Endothelial cell of umbilical vein (primary cell): ENCODE measurements around the gene ZNF581. TPM values are rescaled to one million over a fixed set of nuclear protein-coding genes. Genes with fewer than 3 reads are reported as not detected.
A peak's percentile ranks its signal among the peaks of the same experiment; 100 is the strongest.

Experiments
- BruUV-seq: library from RNA; stranded (reverse); fragments of 400-500 nt; replicated peaks from 2 replicates; lab custom pipeline; 2021; lab: Mats Ljungman, UMichigan
- CTCF ChIA-PET: fragments of 300-600, 350-600 bp; sonication (Branson Sonifier 250); formaldehyde crosslinking; loops from one replicate; lab custom pipeline; 2021; ENCODE audit warnings: antibody characterized with exemption, inconsistent platforms; lab: Charles Lee
- POLR2A ChIA-PET: fragments of 300-600, 350-600 bp; sonication (Branson Sonifier 250); formaldehyde crosslinking; loops from one replicate; lab custom pipeline; 2021; ENCODE audit warnings: antibody characterized with exemption, inconsistent platforms; lab: Charles Lee
- DNase-seq: peaks from one replicate; pipeline ENCODE4 v3.0.0-alpha.2; 2011; ENCODE audit warnings: low read depth, low spot score
- FAIRE-seq: peaks from 2 replicates; lab custom pipeline; 2011; peaks lifted over from hg19 to GRCh38; lab: Jason Lieb, UNC
- H2AFZ ChIP-seq: 2 replicates; pipeline ENCODE4 v1.6.0; 2012; ENCODE audit warnings: low read depth, low read length, control low read depth, inconsistent platforms
- H3K27ac ChIP-seq: 2 replicates; pipeline ENCODE4 v1.5.1; 2011; ENCODE audit warnings: low read depth, mild to moderate bottlenecking, control low read depth, low read length, moderate library complexity; ENCODE audit not compliant: insufficient read depth
- H3K27me3 ChIP-seq, 2 experiments: 2 replicates each; pipeline versions ENCODE4 v1.6.0 to v1.6.1; 2011; ENCODE audit warnings: low read length in 2 of 2, mixed read lengths in 1 of 2; ENCODE audit not compliant: control insufficient read depth in 2 of 2, insufficient read depth in 2 of 2
- H3K36me3 ChIP-seq, 2 experiments: 2 replicates in 1 of 2; 3 replicates in 1 of 2; pipeline ENCODE4 v1.5.1; 2011; ENCODE audit warnings: low read length in 2 of 2, mild to moderate bottlenecking in 1 of 2, moderate library complexity in 1 of 2; ENCODE audit not compliant: control insufficient read depth in 2 of 2, insufficient read depth in 2 of 2; ENCODE audit errors: extremely low read depth in 1 of 2
- H3K4me1 ChIP-seq: 3 replicates; pipeline ENCODE4 v1.5.1; 2011; ENCODE audit warnings: mild to moderate bottlenecking, low read length; ENCODE audit not compliant: control insufficient read depth, insufficient read depth; ENCODE audit errors: extremely low read depth
- H3K4me2 ChIP-seq: 2 replicates; pipeline ENCODE4 v1.6.1; 2011; ENCODE audit warnings: low read length, control low read depth, mixed read lengths; ENCODE audit not compliant: insufficient read depth
- H3K4me3 ChIP-seq, 3 experiments: fragments of 200-600 bp in 1 of 3; sonication (generic), shearing (Covaris generic) in 1 of 3; replicated peaks in 1 of 3; 2 replicates each; pipeline ENCODE4 v1.5.1; 2011 to 2016; ENCODE audit warnings: control low read depth in 3 of 3, low read length in 3 of 3, mild to moderate bottlenecking in 2 of 3, inconsistent platforms in 1 of 3, low read depth in 1 of 3, moderate library complexity in 1 of 3; ENCODE audit not compliant: insufficient read depth in 1 of 3
- H3K79me2 ChIP-seq: 2 replicates; pipeline ENCODE4 v1.6.0; 2012; ENCODE audit warnings: low read length, inconsistent platforms; ENCODE audit not compliant: control insufficient read depth, insufficient read depth
- H3K9ac ChIP-seq: replicated peaks from 2 replicates; pipeline ENCODE3; 2011; ENCODE audit warnings: low read length, control low read depth; ENCODE audit not compliant: insufficient read depth; ENCODE audit errors: extremely low read depth
- H3K9me1 ChIP-seq: replicated peaks from 3 replicates; pipeline ENCODE4 v1.6.0; 2011; ENCODE audit warnings: mild to moderate bottlenecking, low read length; ENCODE audit not compliant: control insufficient read depth, insufficient read depth; ENCODE audit errors: extremely low read depth
- H3K9me3 ChIP-seq: replicated peaks from 2 replicates; pipeline ENCODE4 v1.5.1; 2012; ENCODE audit warnings: low read length, inconsistent platforms; ENCODE audit not compliant: control insufficient read depth, insufficient read depth
- H4K20me1 ChIP-seq: replicated peaks from 2 replicates; pipeline ENCODE3; 2011; ENCODE audit warnings: mild to moderate bottlenecking, low read length; ENCODE audit not compliant: control insufficient read depth, insufficient read depth; ENCODE audit errors: extremely low read depth
- CTCF ChIP-seq, 2 donors: IDR thresholded peaks; 1 replicate in 1 of 2; 2 replicates in 1 of 2; pipeline ENCODE4 v1.5.1; 2011; ENCODE audit warnings: low read length in 2 of 2, mild to moderate bottlenecking in 2 of 2, moderate library complexity in 2 of 2, control low read depth in 1 of 2, inconsistent platforms in 1 of 2, low read depth in 1 of 2; ENCODE audit not compliant: insufficient read depth in 1 of 2; ENCODE audit errors: extremely low read depth in 1 of 2
- EZH2 ChIP-seq: IDR thresholded peaks from 2 replicates; pipeline ENCODE4 v1.6.1; 2012; ENCODE audit warnings: borderline replicate concordance, low read depth, mild to moderate bottlenecking, moderate library complexity, low read length, inconsistent platforms; ENCODE audit not compliant: severe bottlenecking
- FOS ChIP-seq: IDR thresholded peaks from 2 replicates; pipeline ENCODE4 v1.6.1; 2011; ENCODE audit warnings: mild to moderate bottlenecking, low read length, moderate library complexity, borderline replicate concordance; ENCODE audit not compliant: insufficient read depth
- GATA2 ChIP-seq: IDR thresholded peaks from 2 replicates; pipeline ENCODE4 v1.7.0; 2011; ENCODE audit warnings: low read depth, mild to moderate bottlenecking, moderate library complexity, mixed read lengths, low read length; ENCODE audit not compliant: insufficient read length, insufficient read depth
- JUN ChIP-seq: IDR thresholded peaks from 2 replicates; pipeline ENCODE4 v1.6.1; 2011; ENCODE audit warnings: borderline replicate concordance, low read depth; ENCODE audit not compliant: insufficient read length, insufficient read depth
- MAX ChIP-seq: IDR thresholded peaks from 2 replicates; pipeline ENCODE4 v1.6.1; 2011; ENCODE audit not compliant: insufficient read depth, insufficient read length
- MYC ChIP-seq: IDR thresholded peaks from one replicate; pipeline ENCODE4 v1.6.1; 2011; ENCODE audit warnings: mild to moderate bottlenecking, low read depth, low read length
- POLR2A ChIP-seq: IDR thresholded peaks from 2 replicates; pipeline ENCODE4 v1.6.1; 2012; ENCODE audit warnings: low read depth, mild to moderate bottlenecking, control low read depth, low read length
- POLR2AphosphoS5 ChIP-seq: IDR thresholded peaks from 2 replicates; pipeline ENCODE4 v1.6.1; 2012; ENCODE audit warnings: low read depth, mild to moderate bottlenecking, control low read depth, low read length, moderate library complexity; ENCODE audit not compliant: insufficient read depth
- dilution Hi-C: fragments of 300-500 bp; cut with MboI; formaldehyde crosslinking; loops from one replicate; pipeline ENCODE4 v1.15.0; 2019; ENCODE audit warnings: low sequenced_read_pairs; ENCODE audit not compliant: extremely low pct_ligation_motif_present
- intact Hi-C: fragments of 100-400 bp; cut with micrococcal nuclease; formaldehyde crosslinking; loops from one replicate; pipeline ENCODE4 v1.10.0; 2022
- polyA plus RNA-seq, 4 experiments: library from polyadenylated mRNA; depleted of rRNA in 3 of 4; stranded (reverse) in 3 of 4; unstranded in 1 of 4; fragments of >200 nt; gene quantifications; 2 replicates each; pipeline versions ENCODE4 v1.2.1 to v1.2.3, GENCODE V29; 2011 to 2012; ENCODE audit warnings: missing spikeins in 1 of 4
- total RNA-seq: library from RNA; stranded (reverse); gene quantifications from 2 replicates; pipeline ENCODE4 v1.2.3, GENCODE V29; 2021

Gene ZNF581
- total and polyA plus RNA-seq, 2 donors (not counting 3 experiments of a cell fraction or from before 2014, with no cell fraction given): 31.4 to 32.3 TPM

DNA sequence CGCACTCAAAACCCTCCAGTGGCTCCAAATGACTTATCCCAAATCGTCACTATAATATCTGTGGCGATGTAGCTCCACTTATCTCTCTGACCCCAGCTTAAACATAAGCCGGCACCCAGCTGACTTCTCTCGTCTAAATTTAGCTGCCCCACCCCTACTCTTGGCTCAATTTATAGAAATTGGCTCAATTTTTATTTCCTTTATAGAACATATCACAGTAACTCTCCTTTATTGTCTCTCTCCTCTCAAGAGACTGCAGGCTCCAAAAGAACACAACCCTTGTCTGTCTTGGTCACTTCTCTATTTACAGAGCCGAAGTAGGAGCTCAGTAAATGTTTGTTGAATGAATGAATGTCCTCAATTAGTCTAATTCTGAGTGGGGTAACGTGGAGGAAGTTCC is 19.9 kb upstream of the ZNF581 start:
- Histone ChIP-seq H2AFZ (no peak overlapping the region), H3K79me2 (no peaks in the 10 kb centered on the region), H3K9me1 (no peaks in the 10 kb centered on the region), H3K9ac (no peak overlapping the region), H3K27ac (no peak overlapping the region), H4K20me1 (no peaks in the 10 kb centered on the region), H3K4me1 (peaks cover 6% of the 10 kb centered on the region), H3K4me2 (no peak overlapping the region), H3K9me3 (no peaks in the 10 kb centered on the region), H3K36me3 (peaks cover 0 to 3% of the 10 kb centered on the region in 2 experiments), H3K4me3 (no peak overlapping the region), H3K27me3 (no peaks in the 10 kb centered on the region)
- DNase-seq: no peak
- FAIRE-seq: no peak
- intact Hi-C loops: no loop called here
- TF ChIP-seq EZH2 (no peak), POLR2AphosphoS5 (no peak), FOS (no peak), POLR2A (no peak), GATA2 (no peak), JUN (no peak), MYC (no peak), CTCF (IDR thresholded peaks at IDR 0.05; ENCODE audit: extremely low read depth in 1 of 2, insufficient read depth in 1 of 2, low read depth in 1 of 2, low read length in 2 of 2) (no peak), MAX (no peak)
- ChIA-PET POLR2A (interaction anchor here (1.4 kb wide), 1 partner anchor 24 kb away, joined by 8 read pairs; the partner anchor contains the start of gene FIZ1), CTCF (interaction anchor here (1.5 kb wide), 1 partner anchor 15 kb away, joined by 5 read pairs; no protein-coding TSS in a partner anchor)
- BruUV-seq: TSS peak; percentile 34
- dilution Hi-C loops: no loop called here
